NCI-H2029 treated with DMSO at 0.1 percent for 48 hours (cell line): ENCODE results near the gene PML.

Experiments used
- DNase-seq: peaks from one replicate; lab custom pipeline; 2025; lab: John Stamatoyannopoulos, UW

PML gene

GRCh38 chr15:74008901-74009300 is 14.4 kb downstream of the PML start:
- no peak for DNase-seq

DNA sequence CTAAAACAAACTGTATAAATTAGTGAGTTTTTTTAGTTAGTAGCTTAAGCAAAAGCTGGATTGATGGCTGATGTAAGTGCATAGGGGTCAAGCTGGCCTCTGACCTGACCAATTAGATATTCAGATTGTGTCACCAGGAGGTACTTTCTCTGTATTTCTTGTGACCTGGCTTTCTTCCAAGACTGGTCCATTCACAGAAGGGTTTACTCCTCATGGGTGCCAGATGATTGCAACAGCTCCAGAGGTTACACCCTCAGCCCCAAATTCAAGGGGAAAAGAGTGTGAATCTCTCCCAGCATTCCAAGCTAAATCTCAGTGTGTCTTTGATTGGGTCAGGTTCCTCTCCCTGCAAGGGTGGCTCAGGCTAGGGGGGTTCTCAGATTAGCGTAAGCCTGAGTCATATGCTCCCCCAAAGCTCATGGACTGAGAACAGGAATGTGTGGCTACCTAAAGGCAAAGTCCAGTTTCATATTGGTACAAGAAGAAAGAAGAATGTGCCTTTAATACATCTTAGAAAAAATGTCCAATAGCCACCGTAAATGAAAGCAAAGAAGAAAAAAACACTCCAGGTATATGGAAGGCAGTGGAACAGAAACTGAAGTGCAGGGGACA is 16.5 kb downstream of the PML start:
- no peak for DNase-seq

- no peak for DNase-seq
Measured at GRCh38 chr15:74011610-74012009, 17.1 kb downstream of the PML start.

DNA sequence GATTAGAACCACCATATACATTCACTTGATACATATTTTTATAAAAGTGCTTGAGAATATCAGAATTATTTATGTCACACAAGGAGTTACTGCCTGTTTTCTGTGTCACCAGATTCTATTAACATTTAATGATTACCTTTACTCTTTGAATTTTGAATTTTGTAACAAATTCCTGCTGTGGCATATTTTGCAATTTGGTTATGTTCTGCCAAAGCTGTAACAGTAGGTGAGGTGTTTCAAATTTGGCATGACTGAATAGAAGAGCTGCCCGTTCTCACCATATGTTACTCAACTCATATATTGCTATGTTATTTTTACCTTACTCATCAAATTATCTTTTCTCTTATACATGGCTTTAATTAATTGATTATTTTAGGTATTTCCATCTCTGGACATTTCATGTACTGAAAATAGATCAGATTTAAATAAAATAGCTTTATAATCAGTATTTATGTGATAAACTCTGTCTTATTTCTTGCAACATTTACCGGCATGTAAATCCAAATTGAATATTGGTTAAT is 18.9 kb downstream of the PML start:
- DNase-seq: no peak

- DNase-seq: no peak
Measured at GRCh38 chr15:74019734-74020133, 25.2 kb downstream of the PML start.

DNA sequence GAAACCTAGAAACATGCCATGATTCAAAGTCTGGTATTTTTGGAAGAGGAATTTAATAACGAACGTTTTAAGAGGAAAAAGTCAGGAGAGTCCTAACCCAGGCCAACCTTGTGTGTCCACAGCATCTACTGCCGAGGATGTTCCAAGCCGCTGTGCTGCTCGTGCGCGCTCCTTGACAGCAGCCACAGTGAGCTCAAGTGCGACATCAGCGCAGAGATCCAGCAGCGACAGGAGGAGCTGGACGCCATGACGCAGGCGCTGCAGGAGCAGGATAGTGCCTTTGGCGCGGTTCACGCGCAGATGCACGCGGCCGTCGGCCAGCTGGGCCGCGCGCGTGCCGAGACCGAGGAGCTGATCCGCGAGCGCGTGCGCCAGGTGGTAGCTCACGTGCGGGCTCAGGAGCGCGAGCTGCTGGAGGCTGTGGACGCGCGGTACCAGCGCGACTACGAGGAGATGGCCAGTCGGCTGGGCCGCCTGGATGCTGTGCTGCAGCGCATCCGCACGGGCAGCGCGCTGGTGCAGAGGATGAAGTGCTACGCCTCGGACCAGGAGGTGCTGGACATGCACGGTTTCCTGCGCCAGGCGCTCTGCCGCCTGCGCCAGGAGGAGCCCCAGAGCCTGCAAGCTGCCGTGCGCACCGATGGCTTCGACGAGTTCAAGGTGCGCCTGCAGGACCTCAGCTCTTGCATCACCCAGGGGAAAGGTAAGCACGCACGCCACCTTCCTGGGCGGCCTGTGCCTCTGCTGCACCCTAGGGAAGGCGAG is 28.4 kb downstream of the PML start:
- no peak for DNase-seq

DNA sequence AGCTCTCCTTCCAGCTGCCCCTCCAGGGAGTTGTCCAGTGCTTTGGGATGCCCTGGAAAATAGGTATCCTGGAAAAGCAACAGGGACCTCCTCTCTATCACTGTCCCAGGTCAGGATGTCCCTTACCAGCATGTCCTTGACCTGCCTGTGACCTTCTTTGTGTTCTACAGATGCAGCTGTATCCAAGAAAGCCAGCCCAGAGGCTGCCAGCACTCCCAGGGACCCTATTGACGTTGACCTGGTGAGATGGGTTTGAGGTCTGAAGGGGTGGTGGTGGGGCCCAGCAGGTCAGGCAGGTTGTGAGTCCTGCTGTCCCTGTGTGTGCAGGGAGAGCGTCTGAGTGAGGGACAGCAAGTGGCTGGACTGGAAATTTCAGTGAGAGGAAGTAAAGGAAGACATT is 30.2 kb downstream of the PML start:
- no peak for DNase-seq

- no peak for DNase-seq
Measured at GRCh38 chr15:74025436-74025835, 30.9 kb downstream of the PML start.

DNA sequence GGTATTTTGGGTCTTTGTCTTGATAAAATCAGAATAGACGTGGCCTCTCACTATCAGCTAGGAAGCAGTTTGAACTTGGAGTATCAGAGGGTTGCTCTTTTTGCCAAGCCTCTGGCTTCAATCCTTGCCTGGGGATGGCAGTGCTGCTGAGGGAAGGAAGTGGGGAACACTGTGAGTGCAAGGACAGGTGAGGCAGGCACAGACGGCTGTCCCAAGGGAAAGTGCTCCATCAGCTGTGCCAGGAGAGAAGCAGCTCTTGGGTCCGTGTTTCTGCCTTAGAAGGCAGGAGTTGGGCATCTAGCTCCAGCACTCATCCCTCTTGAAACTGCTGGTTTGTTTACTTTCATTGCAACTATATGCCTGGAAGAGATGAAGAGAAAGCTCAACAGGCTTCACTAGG is 33.2 kb downstream of the PML start:
- DNase-seq: no peak

GRCh38 chr15:74028646-74029045 is 34.1 kb downstream of the PML start:
- DNase-seq: no peak

DNA sequence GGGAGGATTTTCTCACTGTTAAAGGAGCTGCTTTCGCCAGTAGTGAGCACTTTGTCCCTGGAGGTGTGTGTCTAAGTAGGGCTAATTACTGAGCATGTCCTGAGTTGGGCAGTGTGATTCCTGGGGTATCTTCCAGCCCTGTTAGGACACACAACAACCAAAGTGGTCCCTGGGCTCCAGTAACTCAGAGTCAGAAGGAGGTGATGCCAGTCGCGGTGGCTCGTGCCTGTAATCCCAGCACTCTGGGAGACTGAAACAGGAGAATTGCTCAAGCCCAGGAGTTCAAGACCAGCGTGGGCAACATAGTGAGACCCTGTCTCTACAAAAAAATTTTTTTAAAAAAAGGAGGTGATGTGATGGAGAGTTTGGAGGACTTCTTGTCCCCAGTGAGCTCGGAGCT is 37.5 kb downstream of the PML start:
- no peak for DNase-seq

- no peak for DNase-seq
Measured at GRCh38 chr15:74032606-74033561, 38.4 kb downstream of the PML start.

DNA sequence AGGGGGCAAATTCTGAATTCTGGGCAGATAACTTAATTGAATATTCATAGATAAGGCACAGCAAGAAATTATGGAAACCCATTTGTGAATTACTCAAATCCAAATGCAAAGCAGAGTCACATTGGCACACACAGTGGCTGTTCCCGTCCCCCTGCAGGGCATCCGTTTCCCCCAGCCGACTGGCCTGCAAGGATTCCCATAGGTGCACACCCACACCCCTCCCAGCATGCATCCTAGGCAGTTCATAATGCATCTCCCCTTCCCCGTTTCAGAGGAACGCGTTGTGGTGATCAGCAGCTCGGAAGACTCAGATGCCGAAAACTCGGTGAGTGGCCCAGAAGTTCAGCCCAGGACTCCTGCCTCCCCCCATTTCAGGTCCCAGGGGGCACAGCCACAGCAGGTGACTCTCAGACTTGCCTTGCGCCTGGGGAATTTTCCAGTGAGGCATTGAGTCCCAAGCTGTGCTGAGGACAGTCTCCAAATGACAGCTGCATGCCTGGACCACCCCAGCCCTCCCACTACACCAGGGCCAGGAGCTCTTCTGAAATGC is 39.8 kb downstream of the PML start:
- no peak for DNase-seq

GRCh38 chr15:74035121-74036017 is 40.9 kb downstream of the PML start:
- DNase-seq: no peak

DNA sequence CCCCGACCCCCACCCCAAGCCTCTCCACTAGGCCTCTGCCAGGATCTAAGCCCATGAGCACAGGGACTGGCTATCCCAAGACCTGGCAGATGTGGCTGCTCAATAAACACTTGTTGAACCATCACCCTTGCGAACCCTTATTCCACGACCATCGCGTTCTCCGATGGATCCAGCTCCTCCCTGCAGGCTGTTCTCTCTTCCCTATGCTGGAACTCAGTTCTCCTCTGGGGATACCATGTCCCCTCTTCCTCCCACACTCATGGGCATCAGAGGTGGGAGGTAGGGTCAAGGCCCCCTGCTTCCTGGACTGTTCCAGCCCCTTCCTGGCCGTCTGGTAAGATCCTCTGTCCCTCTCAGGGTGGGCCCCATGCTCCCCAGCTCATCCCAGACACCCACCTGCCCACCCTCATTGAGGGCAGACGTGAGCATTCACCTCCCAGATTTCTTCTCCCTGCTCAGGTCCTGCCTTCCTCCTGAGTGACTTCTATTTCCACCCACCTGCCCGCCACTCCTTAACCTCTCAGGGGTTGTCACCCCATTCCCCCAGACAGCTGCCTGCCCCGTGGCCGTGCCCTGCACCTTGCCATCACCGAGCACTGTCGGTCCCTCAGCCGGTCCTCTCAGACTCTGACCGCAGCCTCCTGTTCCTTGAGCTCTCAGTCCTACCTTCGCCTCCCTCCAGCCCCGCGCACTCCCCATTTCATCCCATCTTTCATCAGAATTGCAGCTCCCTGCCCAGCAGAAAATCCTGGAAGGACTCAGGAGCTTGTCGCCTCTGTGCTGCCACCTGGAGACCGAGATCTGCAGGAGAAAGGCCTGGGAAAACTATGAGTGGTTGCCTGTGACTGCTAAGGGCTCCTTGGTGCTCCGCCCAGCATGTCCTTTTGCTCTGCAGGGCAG is 42.0 kb downstream of the PML start:
- DNase-seq: no peak

DNA sequence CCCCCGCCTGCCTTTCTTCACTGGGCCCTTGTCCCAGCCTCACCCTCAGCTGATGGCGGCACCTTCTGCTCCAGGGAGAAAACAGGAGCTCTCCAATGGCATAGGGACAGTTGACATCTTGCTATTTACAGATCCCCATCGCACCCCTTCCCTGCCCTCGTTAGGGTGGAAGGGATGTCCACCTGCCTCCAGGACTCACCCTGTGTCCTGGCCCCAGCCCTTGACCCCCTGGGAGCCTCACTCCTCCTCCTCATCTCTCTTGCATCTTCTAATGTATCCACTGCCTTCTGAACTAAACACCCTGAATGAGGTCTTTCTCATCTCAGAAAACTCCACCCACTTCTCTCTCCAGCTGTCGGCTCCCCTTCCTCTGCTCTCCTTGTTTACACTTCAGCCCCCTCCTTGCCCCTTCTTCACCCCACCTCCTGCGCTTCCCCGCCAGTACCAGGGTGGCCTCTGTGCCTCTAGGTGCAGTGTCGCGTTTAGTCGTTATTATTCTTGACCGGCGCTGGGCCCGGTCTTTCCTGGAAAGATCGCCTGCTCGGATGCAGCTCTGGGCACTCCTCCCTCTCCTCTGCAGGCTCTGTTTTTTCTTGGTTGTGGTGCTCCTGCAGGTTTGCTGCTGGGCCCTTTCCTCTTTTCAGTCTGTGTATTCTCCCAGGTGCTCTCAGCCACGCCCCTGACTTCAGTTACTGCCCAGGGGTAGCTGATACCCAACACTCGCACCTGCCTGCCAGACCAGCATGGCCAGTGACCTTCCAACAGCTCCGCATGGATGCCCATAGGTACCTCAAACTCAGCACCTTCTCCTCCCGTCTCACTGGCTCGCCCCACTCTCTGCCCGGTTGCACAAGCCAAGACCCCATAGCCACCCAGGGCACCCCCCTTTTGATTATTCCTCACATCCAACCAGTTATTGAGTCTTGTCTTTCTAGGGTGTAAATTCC is 42.9 kb downstream of the PML start:
- no peak for DNase-seq

- no peak for DNase-seq
Measured at GRCh38 chr15:74038707-74039655, 44.5 kb downstream of the PML start.

DNA sequence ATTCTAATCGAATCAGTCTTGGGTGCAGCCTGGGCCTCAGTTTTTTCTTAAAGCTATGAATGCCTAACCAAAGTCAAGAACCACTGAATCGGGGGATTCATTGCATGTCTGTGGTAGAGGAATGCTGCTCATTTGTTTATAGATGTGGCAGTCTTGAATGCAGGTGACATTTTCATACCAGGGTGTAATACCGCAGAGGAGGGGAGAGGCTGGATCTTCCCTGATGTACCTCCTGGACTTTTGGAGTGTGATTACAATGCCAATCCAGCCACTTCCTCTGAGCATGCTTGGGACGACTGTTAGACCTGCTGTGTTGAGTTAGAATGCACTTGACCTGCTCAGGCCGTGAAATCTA is 45.1 kb downstream of the PML start:
- DNase-seq: no peak
